Activated CD4-positive, alpha-beta T cell treated with anti-CD3 and anti-CD28 coated beads, Interleukin-10, Interleukin-2, amounts not matched to agents 100 ng/mL and 50 ng/mL, durations not matched to agents 16 hours and 8 hours (primary cell): ENCODE results near the gene ANGPTL1.
"Not testable (repeated sequence)": the region's sequence is repeated elsewhere in the genome, so short reads cannot be mapped to it uniquely, and the experiment has no call there.

Experiments used
- DNase-seq: peaks from one replicate; pipeline ENCODE4 v3.0.0-alpha.2; 2020

The ANGPTL1 gene

GRCh38 chr1:178862864-178863263 is 8.0 kb downstream of the ANGPTL1 start:
- DNase-seq, result no peak

- no peak for DNase-seq
These were observed 8.5 kb downstream of the ANGPTL1 start for GRCh38 chr1:178862416-178862815.

- DNase-seq, result no peak
These were observed 13.8 kb downstream of the ANGPTL1 start for GRCh38 chr1:178857126-178857525.

GRCh38 chr1:178849918-178850317 is 21.0 kb downstream of the ANGPTL1 start:
- no peak for DNase-seq

GRCh38 chr1:178847919-178848318 is 23.0 kb downstream of the ANGPTL1 start:
- not testable (repeated sequence) for DNase-seq

- DNase-seq, result no peak
These were observed 23.5 kb downstream of the ANGPTL1 start for GRCh38 chr1:178847396-178847849.

GRCh38 chr1:178846306-178846705 is 24.6 kb downstream of the ANGPTL1 start:
- no peak for DNase-seq

GRCh38 chr1:178844436-178844835 is 26.4 kb downstream of the ANGPTL1 start:
- no peak for DNase-seq

GRCh38 chr1:178825167-178825566 is 45.7 kb downstream of the ANGPTL1 start:
- DNase-seq, result no peak

- DNase-seq, result peak; percentile 40
These were observed 49.6 kb downstream of the ANGPTL1 start for GRCh38 chr1:178821134-178821866.

GRCh38 chr1:178819123-178819522 is 51.8 kb downstream of the ANGPTL1 start:
- DNase-seq, result no peak

- DNase-seq, result no peak
These were observed 52.5 kb downstream of the ANGPTL1 start for GRCh38 chr1:178818416-178818815.

GRCh38 chr1:178810585-178810984 is 60.3 kb downstream of the ANGPTL1 start:
- no peak for DNase-seq

- DNase-seq, result no peak
These were observed 62.3 kb downstream of the ANGPTL1 start for GRCh38 chr1:178808529-178808928.

GRCh38 chr1:178806665-178807300 is 64.1 kb downstream of the ANGPTL1 start:
- DNase-seq, result no peak

- no peak for DNase-seq
These were observed 68.0 kb downstream of the ANGPTL1 start for GRCh38 chr1:178802873-178803272.
